ENCODE data around the gene DDX5.

DDX5 gene

GRCh38 chr17:64506201-64506575, at the start of gene DDX5:
Gene DDX5, minus strand, starts transcription at chr17:64506289. Its CDS starts 170 bp downstream, at chr17:64506119.
- no peak for FAIRE-seq

- FAIRE-seq, result no peak
These were observed 49.2 kb upstream of the DDX5 start for GRCh38 chr17:64555281-64555680.

GRCh38 chr17:64554028-64554637, 48.0 kb upstream of the DDX5 start:
- no peak for FAIRE-seq

- FAIRE-seq, result no peak
These were observed 45.4 kb upstream of the DDX5 start for GRCh38 chr17:64551461-64551860.

GRCh38 chr17:64547319-64547718, 41.2 kb upstream of the DDX5 start:
- no peak for FAIRE-seq

- FAIRE-seq, result no peak
These were observed 40.6 kb upstream of the DDX5 start for GRCh38 chr17:64546716-64547115.

- no peak for FAIRE-seq
These were observed 38.7 kb upstream of the DDX5 start for GRCh38 chr17:64544742-64545141.

GRCh38 chr17:64540118-64540776, 34.2 kb upstream of the DDX5 start:
- no peak for FAIRE-seq

- no peak for FAIRE-seq
These were observed 32.5 kb upstream of the DDX5 start for GRCh38 chr17:64538508-64539130.

- FAIRE-seq, result no peak
These were observed 31.4 kb upstream of the DDX5 start for GRCh38 chr17:64537488-64537887.

- FAIRE-seq, result no peak
These were observed 30.8 kb upstream of the DDX5 start for GRCh38 chr17:64536913-64537312.

GRCh38 chr17:64535357-64535756, 29.3 kb upstream of the DDX5 start:
- no peak for FAIRE-seq

GRCh38 chr17:64534187-64534586, 28.1 kb upstream of the DDX5 start:
- no peak for FAIRE-seq

GRCh38 chr17:64533784-64534183, 27.7 kb upstream of the DDX5 start:
- FAIRE-seq, result no peak

GRCh38 chr17:64532409-64532808, 26.3 kb upstream of the DDX5 start:
- no peak for FAIRE-seq

- FAIRE-seq, result no peak
These were observed 25.9 kb upstream of the DDX5 start for GRCh38 chr17:64531955-64532371.

- no peak for FAIRE-seq
These were observed 23.1 kb upstream of the DDX5 start for GRCh38 chr17:64529221-64529620.

- no peak for FAIRE-seq
These were observed 21.8 kb upstream of the DDX5 start for GRCh38 chr17:64527914-64528313.

GRCh38 chr17:64520359-64520758, 14.3 kb upstream of the DDX5 start:
- FAIRE-seq, result no peak

GRCh38 chr17:64519601-64520000, 13.5 kb upstream of the DDX5 start:
- no peak for FAIRE-seq

- FAIRE-seq, result no peak
These were observed 9.7 kb upstream of the DDX5 start for GRCh38 chr17:64515829-64516228.

- no peak for FAIRE-seq
These were observed 9.3 kb upstream of the DDX5 start for GRCh38 chr17:64515419-64515818.

GRCh38 chr17:64509179-64509578, 3.1 kb upstream of the DDX5 start:
- FAIRE-seq, result no peak

- no peak for FAIRE-seq
These were observed 2.6 kb upstream of the DDX5 start for GRCh38 chr17:64508683-64509082.

Measured in endometrium (tissue), 2 donors.